Fibroblast of pulmonary artery (primary cell): ENCODE measurements around the gene PRR23A.

Experiments
- DNase-seq: peaks from one replicate; pipeline ENCODE4 v3.0.0-alpha.2; 2010; ENCODE audit warnings: low read depth
- H3K4me3 ChIP-seq: replicated peaks from 2 replicates; pipeline ENCODE4 v1.5.1; 2011; ENCODE audit warnings: low read depth, mild to moderate bottlenecking, control low read depth, low read length, moderate library complexity
- TF ChIP-seq, protein P1 (sequence below): IDR thresholded peaks from 2 replicates; pipeline ENCODE4 v1.5.1; 2011; ENCODE audit warnings: mild to moderate bottlenecking, control low read depth, low read length, inconsistent platforms; ENCODE audit errors: missing control alignments

Gene PRR23A

DNA sequence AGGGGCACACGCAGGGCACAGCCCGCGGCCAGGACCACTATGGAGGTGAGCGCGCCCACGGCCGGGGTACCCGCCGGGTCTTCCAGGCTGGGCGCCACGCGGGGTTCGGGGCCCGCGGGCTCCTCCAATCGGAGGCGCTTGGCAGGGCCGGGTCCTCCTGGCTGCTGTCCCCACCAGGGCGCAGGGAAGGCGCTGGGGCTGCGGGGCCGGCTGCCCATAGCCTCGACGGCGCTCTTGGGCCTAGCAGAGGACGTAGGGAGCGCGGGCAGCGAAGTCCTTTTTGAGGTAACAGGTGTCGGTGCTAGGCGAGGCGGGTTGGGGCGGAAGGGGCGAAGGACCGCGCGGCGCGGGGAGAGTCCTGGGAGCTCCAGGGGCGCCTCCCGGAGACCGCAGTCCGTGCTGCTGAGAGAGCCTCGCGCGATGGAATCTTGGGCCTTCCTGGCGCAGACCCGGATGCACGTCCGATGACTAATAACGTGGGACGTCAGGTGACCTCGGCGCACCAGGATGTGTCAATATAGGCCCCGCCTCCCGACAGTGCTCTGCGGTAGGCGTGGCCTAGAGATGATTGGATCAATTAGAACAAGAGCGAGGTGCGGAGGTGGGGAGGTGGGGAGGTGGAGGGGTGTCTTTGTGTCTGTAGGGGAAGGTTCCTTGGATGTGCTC is at the start of gene PRR23A:
TSS of gene PRR23A (minus strand) at position 218 of the 666 bp plus-strand sequence. CDS start at position 218, 0 bp downstream.
- TF ChIP-seq, protein P1, sequence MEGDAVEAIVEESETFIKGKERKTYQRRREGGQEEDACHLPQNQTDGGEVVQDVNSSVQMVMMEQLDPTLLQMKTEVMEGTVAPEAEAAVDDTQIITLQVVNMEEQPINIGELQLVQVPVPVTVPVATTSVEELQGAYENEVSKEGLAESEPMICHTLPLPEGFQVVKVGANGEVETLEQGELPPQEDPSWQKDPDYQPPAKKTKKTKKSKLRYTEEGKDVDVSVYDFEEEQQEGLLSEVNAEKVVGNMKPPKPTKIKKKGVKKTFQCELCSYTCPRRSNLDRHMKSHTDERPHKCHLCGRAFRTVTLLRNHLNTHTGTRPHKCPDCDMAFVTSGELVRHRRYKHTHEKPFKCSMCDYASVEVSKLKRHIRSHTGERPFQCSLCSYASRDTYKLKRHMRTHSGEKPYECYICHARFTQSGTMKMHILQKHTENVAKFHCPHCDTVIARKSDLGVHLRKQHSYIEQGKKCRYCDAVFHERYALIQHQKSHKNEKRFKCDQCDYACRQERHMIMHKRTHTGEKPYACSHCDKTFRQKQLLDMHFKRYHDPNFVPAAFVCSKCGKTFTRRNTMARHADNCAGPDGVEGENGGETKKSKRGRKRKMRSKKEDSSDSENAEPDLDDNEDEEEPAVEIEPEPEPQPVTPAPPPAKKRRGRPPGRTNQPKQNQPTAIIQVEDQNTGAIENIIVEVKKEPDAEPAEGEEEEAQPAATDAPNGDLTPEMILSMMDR = no peak
- no peak for DNase-seq
- no peak within 1 kb of the TSS for H3K4me3 ChIP-seq

DNA sequence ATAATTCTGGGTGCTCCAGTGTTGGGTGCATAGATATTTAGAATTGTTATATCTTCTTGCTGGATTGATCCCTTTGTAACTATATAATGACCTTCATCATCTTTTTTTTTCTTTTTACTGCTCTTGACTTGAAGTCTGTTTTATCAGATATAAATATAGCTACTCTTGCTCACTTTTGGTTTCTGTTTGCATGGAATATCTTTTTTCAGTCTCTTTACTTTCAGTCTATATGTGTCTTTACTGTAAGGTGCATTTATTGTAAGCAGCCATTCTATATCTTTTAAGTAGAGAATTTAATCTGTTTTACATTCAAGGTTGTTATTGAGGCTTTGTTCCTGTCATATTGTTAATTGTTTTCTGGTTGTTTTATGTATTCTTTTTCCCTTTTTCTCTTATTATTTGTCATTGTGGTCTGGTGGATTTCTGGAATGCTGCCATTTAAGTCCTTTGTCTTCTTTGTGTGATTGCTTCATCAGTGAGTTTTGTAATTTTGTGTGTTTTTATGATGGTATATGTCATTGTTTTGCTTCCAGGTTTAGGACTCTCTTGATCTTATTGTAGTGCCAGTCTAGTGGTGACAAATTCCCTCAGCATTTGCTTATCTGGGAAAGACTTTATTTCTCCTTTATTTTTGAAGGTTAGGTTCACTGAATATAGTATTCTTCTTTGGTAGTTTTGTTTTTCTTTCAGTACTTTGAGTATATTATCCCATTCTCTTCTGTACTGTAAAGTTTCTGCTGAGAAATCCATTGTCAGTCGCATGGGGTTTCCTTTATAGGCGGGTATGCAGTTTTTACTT is 46.9 kb upstream of the PRR23A start:
- H3K4me3 ChIP-seq = no peak overlapping the region
- TF ChIP-seq, protein P1 = no peak
- DNase-seq = peak; percentile 14

DNA sequence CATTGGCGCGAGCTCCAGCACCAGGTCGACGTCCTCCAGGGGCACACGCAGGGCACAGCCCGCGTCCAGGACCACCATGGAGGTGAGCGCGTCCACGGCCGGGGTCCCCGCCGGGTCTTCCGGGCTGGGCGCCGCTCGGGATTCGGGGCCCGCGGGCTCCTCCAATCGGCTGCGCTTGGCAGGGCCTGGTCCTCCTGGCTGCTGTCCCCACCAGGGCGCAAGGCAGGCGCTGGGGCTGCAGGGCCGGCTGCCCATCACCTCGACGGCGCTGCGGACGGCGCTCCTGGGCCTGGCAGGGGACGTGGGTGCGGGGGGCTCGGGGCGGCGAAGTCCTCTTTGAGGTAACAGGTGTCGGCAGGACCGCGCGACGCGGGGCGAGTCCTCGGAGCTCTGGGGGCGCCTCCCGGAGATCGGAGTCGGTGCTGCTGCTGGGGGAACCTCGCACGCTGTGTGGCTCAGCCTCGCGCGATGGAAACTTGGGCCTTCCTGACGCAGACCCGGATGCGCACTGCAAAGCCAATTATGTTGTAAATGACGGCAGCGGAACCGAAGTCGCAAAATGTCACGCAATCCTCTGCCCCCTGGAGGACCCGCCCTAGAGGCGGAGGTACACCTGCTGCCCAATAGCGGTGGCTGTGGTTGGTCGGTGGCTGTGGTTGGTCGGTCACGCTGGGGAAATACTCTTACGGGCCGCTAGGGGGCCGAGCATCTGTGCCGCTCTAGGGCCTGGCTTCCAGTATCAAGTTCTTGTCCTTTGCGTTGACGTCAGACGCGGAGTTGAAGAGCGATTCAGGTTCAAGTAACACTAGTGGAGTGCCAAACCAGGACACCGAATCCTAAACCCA is 38.5 kb upstream of the PRR23A start, which contains the start of gene PRR23C:
TSS of gene PRR23C (minus strand) at position 527 of the 845 bp plus-strand sequence. CDS start at position 255, 272 bp downstream.
- TF ChIP-seq, protein P1 = no peak
- H3K4me3 ChIP-seq = no peak within 1 kb of the TSS
- DNase-seq = no peak

DNA sequence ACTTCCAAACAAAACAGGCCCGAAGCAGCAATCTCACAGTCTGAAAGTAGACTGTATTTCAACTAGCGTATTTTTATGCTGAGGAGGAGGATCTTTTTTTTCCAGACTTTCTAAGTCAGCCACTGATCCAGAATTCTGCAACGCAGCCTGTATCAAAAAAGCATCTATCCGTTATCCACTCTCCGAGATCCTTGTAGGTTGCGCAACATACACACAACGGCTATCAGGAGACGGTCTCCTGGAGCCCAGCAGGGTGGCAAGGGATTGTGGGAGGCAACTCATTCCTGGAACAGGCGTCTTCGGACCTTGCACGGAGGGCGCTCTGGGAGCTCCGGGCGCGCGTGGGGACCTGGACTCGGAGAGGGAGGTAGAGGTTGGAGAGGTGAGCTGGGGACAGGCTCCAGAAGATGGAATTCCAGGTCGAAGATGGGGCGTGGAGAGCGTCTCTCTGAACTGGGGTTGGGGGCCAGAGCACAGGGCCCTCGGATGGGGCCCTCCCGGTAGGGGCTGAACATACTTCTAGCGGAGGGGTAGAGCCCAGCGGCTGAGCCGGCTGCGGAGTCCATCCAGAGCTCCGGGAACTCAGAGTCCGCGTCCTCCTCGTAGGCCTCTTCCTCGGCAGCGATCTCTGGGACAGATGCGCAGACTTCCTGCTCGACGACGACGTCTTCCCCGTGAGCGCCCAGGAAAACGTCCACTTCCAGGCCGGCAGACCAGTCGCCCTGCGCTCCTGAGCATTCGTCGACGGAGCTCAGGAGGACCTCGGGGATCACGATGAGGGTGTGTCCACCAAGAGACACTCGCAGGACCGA is 37.7 kb upstream of the PRR23A start:
- no peak overlapping the region for H3K4me3 ChIP-seq
- no peak for DNase-seq
- TF ChIP-seq, protein P1 = no peak

DNA sequence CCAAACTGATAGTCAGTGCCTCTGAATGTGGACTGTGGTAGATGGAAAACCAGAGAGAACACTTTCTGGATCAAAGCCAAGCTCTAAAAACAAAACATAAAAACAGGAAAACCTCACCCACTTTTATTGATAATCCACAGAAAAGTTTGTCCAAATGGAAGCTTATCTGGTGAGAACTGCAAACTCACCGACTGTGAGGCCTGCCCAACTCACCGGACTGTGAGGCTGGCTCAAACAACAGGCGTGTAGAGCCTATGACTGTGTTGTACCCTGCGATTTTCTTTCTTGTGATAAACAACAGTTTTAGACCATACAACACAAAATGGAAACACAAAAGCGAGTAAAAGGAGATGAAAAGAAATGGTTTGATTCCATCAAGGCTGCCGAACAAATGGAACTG is 31.4 kb upstream of the PRR23A start:
- DNase-seq = no peak
- TF ChIP-seq, protein P1 = no peak

More for the DNA sequence above, 31.4 kb upstream of the PRR23A start:
- no peak overlapping the region for H3K4me3 ChIP-seq
